Measurements from ENCODE around the gene ABCC9.

DNA sequence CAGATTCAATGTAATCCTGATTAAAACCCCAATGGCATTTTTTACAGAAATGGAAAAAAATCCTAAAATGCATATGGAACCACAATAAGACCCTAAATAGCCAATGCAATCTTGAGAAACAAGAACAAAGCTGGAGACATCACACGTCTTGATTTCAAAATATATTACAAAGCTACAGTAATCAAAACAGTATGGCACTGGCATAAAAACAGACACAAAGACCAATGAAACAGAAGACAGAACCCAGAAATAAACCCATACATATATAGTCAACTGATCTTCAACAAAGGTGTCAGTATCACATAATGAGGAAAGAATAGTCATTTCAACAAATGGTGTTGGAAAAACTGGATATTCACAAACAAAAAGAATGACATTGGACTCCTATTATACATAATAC is 9.4 kb upstream of the ABCC9 start:
- TF ChIP-seq CTCF (IDR thresholded peaks at IDR 0.05) (no peak), POLR2A (IDR thresholded peaks at IDR 0.05) (no peak)
